LNCAP (cell line): Measurements from ENCODE around the gene NBPF1.

Source experiments
- CTCF ChIP-seq: fragments of 450-650 bp; IDR thresholded peaks from 2 replicates; pipeline ENCODE4 v1.5.1; 2017; ENCODE audit warnings: mild to moderate bottlenecking

NBPF1 gene

GRCh38 chr1:16625497-16626408 is 12.4 kb upstream of the NBPF1 start:
- TF ChIP-seq CTCF, result no peak

GRCh38 chr1:16621300-16621658 is 7.9 kb upstream of the NBPF1 start:
- TF ChIP-seq CTCF, result peak; percentile 26; the same call in 1 of the 2 replicates

- no peak for TF ChIP-seq CTCF
Observed at GRCh38 chr1:16618719-16619118, 5.4 kb upstream of the NBPF1 start.

- no peak for TF ChIP-seq CTCF
Observed at GRCh38 chr1:16617778-16618580, 4.6 kb upstream of the NBPF1 start.

GRCh38 chr1:16617114-16617631 is 3.8 kb upstream of the NBPF1 start:
- TF ChIP-seq CTCF, result no peak

GRCh38 chr1:16615253-16616252 is 2.2 kb upstream of the NBPF1 start:
- TF ChIP-seq CTCF, result no peak
